HG02610 (cell line): ENCODE results near the gene GASK1A.

ENCODE experiments used
- ATAC-seq: cut with Tn5 transposase; IDR thresholded peaks from one replicate; pipeline ENCODE4 v1.9.1; 2021; ENCODE audit warnings: mild to moderate bottlenecking, moderate library complexity; ENCODE audit not compliant: unreplicated experiment

The GASK1A gene

GRCh38 chr3:43080726-43081568 lies 101.8 kb downstream of the GASK1A start:
- no peak for ATAC-seq

DNA sequence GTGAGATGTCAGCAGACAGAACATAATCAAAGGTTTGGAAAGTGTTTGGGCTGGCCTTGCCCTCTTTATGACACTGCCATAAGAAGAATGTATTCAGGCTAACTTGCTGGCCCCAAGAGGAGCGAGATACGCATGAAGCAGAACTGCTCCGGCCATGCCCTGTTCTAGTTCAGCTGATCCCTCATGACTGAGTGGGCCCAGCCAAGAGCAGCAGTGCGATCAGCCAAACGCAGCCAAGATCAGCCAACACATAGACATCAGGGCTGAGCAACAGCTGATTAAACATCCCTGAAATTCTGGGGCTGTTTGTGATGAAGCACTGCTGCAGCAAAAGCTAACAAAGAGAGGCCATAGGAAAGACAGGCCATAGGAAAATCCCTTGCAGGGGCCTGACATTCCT lies 102.7 kb downstream of the GASK1A start:
- no peak for ATAC-seq

DNA sequence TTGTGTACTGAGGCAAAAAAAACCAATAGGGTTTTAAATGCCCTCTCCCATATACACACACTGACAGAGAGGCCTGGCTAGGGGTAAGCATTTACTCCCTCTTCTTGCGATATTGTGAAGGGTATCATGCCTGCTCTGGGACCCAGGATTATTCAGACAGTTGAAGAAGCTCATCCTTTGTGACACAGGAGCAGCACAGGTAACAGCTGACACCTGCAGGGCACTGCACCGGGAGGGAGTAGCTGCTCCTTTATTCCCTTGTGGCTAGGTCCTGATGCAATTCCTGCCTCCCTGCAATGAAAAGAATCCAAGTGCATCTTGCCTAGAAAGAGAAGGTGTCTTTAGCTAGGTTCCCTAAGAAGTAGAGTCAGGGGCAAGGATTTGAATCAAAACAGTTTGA lies 103.3 kb downstream of the GASK1A start:
- no peak for ATAC-seq

DNA sequence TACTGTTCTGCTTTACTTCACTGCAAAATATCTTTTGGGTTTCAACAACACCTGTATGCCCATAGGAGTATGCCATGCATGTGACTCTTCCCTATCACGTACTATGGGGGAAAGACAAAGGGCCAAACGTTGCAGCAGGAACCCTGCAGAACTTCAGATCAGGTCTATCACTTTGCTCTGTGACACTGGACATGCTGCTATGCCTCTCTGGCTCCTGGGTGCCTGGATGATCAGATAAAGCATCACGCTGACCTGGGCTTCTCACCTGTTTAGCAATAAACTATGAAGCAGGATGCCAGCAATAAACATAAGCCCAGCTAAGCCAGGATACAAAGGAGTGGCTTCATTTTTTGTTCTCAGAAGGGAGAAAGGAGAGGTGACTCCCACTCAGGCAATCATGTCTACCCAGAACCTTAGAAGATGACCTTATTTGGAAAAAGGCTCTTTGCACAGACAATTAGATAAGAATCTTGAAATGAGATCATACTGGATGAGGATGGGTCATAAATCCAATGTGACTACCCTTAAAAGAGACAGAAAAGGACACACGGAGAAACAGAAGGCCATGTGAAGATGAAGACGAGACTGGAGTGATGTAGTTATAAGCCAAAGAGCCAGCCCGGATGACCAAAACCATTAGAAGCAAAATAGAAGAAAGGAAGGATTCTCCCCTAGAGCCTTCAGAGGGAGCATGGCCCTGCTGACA lies 107.5 kb downstream of the GASK1A start:
- ATAC-seq, result no peak

- ATAC-seq, result no peak
These were observed 108.2 kb downstream of the GASK1A start for GRCh38 chr3:43087249-43087776.

DNA sequence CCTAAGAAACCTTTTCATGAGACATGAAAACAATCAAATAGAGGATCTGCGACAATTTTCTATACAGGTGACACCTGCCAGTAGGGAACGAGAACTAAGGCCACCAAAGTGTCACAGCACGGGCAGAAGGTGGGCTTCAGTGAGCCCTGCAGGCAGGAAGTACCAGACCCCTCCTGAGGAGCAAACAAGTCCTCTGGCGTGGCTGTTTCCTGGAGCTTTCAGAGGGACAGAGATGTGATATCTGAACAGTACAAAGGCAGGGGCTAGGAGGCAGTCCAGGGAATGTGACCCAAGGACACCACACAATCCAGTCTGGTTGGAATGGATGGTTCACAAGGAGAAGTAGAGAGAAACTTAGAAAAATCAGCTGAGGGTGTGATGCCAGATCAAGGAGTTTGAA lies 110.0 kb downstream of the GASK1A start:
- no peak for ATAC-seq

DNA sequence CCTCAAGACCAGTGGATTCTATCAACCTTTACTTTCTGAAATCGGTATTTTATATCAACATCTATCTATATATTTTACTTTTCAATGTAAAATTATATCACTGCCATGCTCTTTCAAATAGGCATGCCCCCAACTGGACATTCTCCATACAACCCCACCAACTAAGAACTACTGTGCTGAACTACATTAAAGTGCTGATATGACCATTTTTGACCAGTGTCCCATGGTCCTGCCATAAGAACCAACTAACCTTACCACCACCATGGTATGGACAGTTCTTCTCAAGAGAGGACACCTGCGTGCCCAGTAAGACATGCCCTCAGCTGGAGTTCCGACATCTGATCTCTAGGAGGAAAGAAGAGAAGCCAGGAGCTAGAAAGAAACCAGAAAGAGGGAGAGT lies 111.1 kb downstream of the GASK1A start:
- ATAC-seq, result no peak

GRCh38 chr3:43091481-43091880 lies 112.4 kb downstream of the GASK1A start:
- ATAC-seq, result no peak

- ATAC-seq, result no peak
These were observed 113.9 kb downstream of the GASK1A start for GRCh38 chr3:43093006-43093405.

DNA sequence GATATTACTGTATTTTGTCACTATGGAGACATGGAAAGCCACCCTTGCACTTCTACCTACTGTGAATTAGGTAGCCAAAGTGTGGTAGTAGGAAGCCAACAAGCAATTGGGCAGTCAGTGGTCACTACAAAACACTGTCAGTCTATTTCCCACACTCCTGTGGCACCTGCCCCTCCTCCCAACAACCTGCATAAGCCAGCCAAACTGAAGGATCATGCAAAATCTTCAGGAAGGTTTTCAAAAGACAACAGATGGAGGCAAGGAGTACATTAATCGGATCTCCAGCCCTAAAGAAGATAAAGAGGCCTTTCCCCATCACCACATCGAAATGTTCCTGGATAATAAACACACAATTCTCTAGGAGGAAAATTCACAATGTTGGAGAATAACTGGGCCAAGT lies 114.9 kb downstream of the GASK1A start:
- no peak for ATAC-seq

DNA sequence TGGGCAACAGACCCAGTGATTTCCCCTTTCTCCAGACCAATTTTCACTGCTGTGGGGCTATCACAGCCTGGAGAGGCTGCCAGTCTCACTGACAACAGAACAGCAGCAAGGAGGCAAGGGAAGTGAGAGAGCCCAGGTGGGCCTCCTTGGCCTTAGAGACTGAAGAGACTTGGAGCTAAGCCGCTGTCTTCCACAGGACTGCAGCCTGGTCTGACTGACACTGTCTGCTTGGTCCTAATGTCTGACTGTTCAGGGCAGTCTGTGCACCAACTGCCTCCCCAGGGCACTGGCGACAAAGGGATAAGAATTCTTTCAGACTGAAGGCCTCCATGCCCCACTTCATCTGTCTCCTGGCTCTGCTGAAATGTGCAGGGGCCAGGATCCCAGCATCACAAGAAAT lies 115.3 kb downstream of the GASK1A start:
- no peak for ATAC-seq

GRCh38 chr3:43094851-43095250 lies 115.7 kb downstream of the GASK1A start:
- no peak for ATAC-seq

GRCh38 chr3:43095370-43095769 lies 116.3 kb downstream of the GASK1A start:
- no peak for ATAC-seq

DNA sequence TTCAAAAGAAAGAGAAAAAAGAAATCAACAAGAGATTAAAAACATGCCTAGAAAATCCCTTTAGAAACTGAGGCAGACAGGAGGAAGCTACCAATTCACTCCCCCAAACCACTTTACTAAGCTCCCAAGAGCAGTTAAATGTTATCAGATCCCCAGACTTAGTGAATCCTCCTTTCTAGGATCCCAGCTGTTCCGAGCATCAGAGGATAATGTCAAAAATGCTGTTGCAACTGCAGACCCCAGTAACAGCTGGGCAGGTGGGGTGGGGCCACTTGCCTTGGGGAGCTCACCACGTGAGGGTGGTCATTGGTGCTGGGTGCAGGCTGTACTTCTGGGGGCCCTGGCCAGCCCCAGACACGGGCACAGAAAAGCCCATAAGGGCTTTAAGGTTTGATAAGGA lies 117.7 kb downstream of the GASK1A start:
- no peak for ATAC-seq

DNA sequence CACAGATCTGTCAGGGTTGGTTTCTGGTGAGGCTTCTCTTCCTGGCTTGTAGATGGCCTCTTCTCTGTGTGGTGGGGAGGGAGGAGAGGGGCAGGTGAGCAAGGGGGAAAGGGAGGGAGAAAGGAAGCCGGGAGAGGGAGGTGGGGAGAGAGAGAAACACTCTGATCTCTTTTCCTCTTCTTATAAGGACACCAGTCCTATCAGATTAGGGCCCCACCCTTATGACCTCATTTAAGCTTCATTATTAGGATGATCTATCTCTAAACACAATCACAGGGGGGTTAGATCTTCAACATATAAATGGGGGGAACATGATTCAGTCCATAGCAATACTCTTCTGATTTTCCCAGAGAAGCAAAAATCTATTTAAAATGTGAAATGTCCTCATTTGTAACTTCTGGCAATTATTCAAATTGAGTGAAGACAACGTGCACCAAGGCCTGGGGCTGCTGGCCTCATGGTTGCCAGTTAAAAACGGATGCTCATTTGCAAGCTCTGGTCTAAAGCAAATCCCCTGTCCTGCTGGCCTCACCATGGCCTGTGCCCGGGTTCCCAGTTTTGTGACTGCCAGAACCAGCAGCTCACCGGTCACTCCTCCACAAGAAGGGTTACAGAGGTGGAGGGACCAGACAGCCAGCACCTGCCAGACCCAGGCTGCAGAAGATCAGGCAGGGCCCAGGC lies 118.4 kb downstream of the GASK1A start:
- no peak for ATAC-seq

DNA sequence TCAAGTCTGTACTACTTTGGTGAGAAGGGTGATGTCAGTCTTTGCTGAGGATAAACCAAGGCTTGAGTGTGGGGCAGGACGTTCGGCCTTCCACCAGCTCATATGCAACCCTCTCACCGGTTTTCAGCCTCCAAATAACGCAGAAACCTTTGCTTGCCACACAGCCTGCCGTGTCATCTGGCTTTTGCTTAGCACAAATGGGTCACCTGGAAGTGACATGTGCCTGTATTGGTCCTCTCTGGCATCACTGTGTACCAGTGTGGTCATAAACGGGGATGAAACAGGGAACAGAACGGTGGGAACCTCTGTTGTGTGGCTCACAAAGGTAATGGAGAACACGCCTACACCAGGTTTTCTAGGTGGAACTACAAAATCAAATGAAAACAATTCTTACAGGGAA lies 119.7 kb downstream of the GASK1A start:
- no peak for ATAC-seq

- ATAC-seq, result no peak
These were observed 123.8 kb downstream of the GASK1A start for GRCh38 chr3:43102773-43103480.

DNA sequence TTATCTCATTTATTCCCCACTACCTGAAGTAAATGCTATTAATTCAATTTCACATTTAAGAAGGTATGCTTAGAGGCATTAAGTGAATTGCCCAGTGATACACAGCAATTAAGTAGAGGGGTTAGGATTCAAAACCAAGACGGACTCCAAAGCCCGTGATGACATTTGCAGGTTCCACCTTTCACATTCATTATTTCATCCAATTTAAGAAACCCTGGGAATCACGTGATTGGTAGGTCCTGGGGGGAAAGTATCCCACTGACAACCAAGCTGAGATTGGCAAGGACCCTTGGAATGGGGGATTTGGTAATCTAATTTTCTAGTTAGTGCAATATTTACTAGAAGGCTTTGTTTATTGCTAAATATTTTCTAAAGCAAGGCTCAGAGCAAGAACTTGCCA lies 124.9 kb downstream of the GASK1A start:
- ATAC-seq, result no peak

DNA sequence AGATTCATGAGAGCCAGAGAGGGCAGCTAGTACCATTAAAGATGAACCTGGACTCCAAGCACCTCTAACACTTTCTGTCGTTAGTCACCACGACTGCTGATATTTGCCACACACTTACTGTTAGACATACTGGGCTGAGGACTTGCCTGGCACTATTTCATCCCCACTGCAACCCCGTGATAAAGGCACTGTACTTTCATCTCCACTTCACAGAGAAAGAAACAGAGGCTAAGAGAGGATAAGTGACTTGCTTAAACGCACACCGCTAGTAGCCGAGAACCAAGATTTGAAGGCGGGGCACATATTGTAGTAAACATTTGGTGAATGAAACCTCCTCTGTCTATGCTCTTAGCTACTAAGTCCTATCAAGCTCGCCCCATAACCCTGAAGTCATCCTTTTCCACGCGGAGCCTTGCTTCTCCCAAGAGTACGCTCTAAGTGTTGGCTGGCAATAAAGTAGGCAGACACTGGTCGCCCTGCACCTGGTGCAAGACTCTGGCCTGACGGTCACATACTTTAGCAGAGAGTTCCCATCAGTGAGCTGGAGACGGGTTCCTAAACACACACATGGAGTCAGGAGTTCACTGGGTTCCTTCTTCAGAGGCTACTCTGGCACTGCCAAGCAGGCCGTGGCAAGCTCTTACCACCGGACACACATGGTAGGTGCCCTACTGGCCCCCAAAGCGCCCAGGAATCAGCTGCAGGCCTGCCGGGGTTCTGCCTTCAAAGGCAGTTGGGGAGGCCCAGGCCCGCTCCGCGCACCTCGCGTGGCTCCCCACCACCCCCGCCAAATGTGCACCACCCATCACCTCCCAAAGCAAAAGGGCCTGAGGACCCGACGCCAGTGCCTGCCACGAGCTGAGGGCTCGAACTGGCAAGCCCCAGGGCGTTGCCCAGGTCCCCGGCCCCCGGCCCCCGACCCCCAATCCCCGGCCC lies 125.8 kb downstream of the GASK1A start:
- no peak for ATAC-seq
